ENCODE measurements around the gene CD86.
"Not testable (repeated sequence)": the region's sequence is repeated elsewhere in the genome, so short reads cannot be mapped to it uniquely, and the experiment has no call there.

Gene CD86

GRCh38 chr3:122032531-122032930 is 22.6 kb upstream of the CD86 start:
- H3K27me3 Mint-ChIP-seq = peaks cover 14% of the 10 kb centered on the region
- H3K4me3 Mint-ChIP-seq = no peak overlapping the region
- no peaks in the 10 kb centered on the region for H3K4me1 Mint-ChIP-seq
- no peak overlapping the region for H3K27ac Mint-ChIP-seq
- peaks cover 10% of the 10 kb centered on the region for H3K9me3 Mint-ChIP-seq
- peaks cover 3% of the 10 kb centered on the region for H3K36me3 Mint-ChIP-seq

GRCh38 chr3:122033023-122033422 is 22.1 kb upstream of the CD86 start:
- Mint-ChIP-seq H3K27me3 (peaks cover 16% of the 10 kb centered on the region), H3K36me3 (peaks cover 5% of the 10 kb centered on the region), H3K4me1 (no peaks in the 10 kb centered on the region), H3K9me3 (peaks cover 14% of the 10 kb centered on the region), H3K4me3 (no peak overlapping the region), H3K27ac (no peak overlapping the region)

GRCh38 chr3:122047296-122047695 is 7.9 kb upstream of the CD86 start:
- H3K27me3 Mint-ChIP-seq, H3K4me3 Mint-ChIP-seq, H3K27ac Mint-ChIP-seq: not testable (repeated sequence)

GRCh38 chr3:122047773-122048172 is 7.4 kb upstream of the CD86 start:
- H3K4me1 Mint-ChIP-seq, H3K27ac Mint-ChIP-seq, H3K36me3 Mint-ChIP-seq, H3K27me3 Mint-ChIP-seq, H3K4me3 Mint-ChIP-seq: not testable (repeated sequence)
- peaks cover 12% of the 10 kb centered on the region for H3K9me3 Mint-ChIP-seq

More at GRCh38 chr3:122047296-122047695, 7.9 kb upstream of the CD86 start:
- peaks cover 12% of the 10 kb centered on the region for H3K9me3 Mint-ChIP-seq
- not testable (repeated sequence) for H3K36me3 Mint-ChIP-seq, H3K4me1 Mint-ChIP-seq

GRCh38 chr3:122052968-122053367 is 2.2 kb upstream of the CD86 start:
- Mint-ChIP-seq H3K36me3 (no peaks in the 10 kb centered on the region), H3K27me3 (peaks cover 20% of the 10 kb centered on the region), H3K27ac (no peak overlapping the region), H3K9me3 (peaks cover 10% of the 10 kb centered on the region), H3K4me3 (no peak overlapping the region), H3K4me1 (no peaks in the 10 kb centered on the region)

- Mint-ChIP-seq H3K36me3 (no peaks in the 10 kb centered on the region), H3K27me3 (peaks cover 13% of the 10 kb centered on the region), H3K4me3 (no peak overlapping the region), H3K4me1 (no peaks in the 10 kb centered on the region), H3K27ac (no peak overlapping the region), H3K9me3 (no peaks in the 10 kb centered on the region)
These were observed 2.5 kb downstream of the CD86 start for GRCh38 chr3:122057671-122058070.

- H3K27me3 Mint-ChIP-seq = peaks cover 10% of the 10 kb centered on the region
- H3K4me1 Mint-ChIP-seq = no peaks in the 10 kb centered on the region
- no peaks in the 10 kb centered on the region for H3K9me3 Mint-ChIP-seq
- no peak overlapping the region for H3K27ac Mint-ChIP-seq
- no peaks in the 10 kb centered on the region for H3K36me3 Mint-ChIP-seq
- H3K4me3 Mint-ChIP-seq = no peak overlapping the region
These were observed 3.1 kb downstream of the CD86 start for GRCh38 chr3:122058294-122058693.

- H3K27ac Mint-ChIP-seq = no peak overlapping the region
- no peak overlapping the region for H3K4me3 Mint-ChIP-seq
- H3K36me3 Mint-ChIP-seq = no peaks in the 10 kb centered on the region
- no peaks in the 10 kb centered on the region for H3K4me1 Mint-ChIP-seq
- H3K9me3 Mint-ChIP-seq = no peaks in the 10 kb centered on the region
- H3K27me3 Mint-ChIP-seq = peaks cover 8% of the 10 kb centered on the region
These were observed 5.0 kb downstream of the CD86 start for GRCh38 chr3:122060040-122060698.

GRCh38 chr3:122063908-122064307 is 8.7 kb downstream of the CD86 start:
- Mint-ChIP-seq H3K27me3 (peaks cover 3% of the 10 kb centered on the region), H3K4me3 (no peak overlapping the region), H3K9me3 (no peaks in the 10 kb centered on the region), H3K4me1 (no peaks in the 10 kb centered on the region), H3K27ac (no peak overlapping the region), H3K36me3 (no peaks in the 10 kb centered on the region)

- Mint-ChIP-seq H3K27ac (no peak overlapping the region), H3K4me1 (no peaks in the 10 kb centered on the region), H3K9me3 (no peaks in the 10 kb centered on the region), H3K27me3 (peaks cover 3% of the 10 kb centered on the region), H3K4me3 (no peak overlapping the region), H3K36me3 (no peaks in the 10 kb centered on the region)
These were observed 9.2 kb downstream of the CD86 start for GRCh38 chr3:122064326-122064725.

GRCh38 chr3:122066331-122067213 is 11.4 kb downstream of the CD86 start:
- no peak overlapping the region for H3K4me3 Mint-ChIP-seq
- H3K27me3 Mint-ChIP-seq = peaks cover 3% of the 10 kb centered on the region
- no peaks in the 10 kb centered on the region for H3K36me3 Mint-ChIP-seq
- no peaks in the 10 kb centered on the region for H3K9me3 Mint-ChIP-seq
- H3K27ac Mint-ChIP-seq = no peak overlapping the region
- H3K4me1 Mint-ChIP-seq = no peaks in the 10 kb centered on the region

GRCh38 chr3:122067214-122067550 is 12.0 kb downstream of the CD86 start:
- Mint-ChIP-seq H3K4me1 (no peaks in the 10 kb centered on the region), H3K9me3 (no peaks in the 10 kb centered on the region), H3K4me3 (no peak overlapping the region), H3K27ac (no peak overlapping the region), H3K36me3 (no peaks in the 10 kb centered on the region), H3K27me3 (peaks cover 3% of the 10 kb centered on the region)

GRCh38 chr3:122067588-122068240 is 12.6 kb downstream of the CD86 start:
- Mint-ChIP-seq H3K4me1 (no peaks in the 10 kb centered on the region), H3K36me3 (no peaks in the 10 kb centered on the region), H3K27me3 (peaks cover 3% of the 10 kb centered on the region), H3K9me3 (no peaks in the 10 kb centered on the region), H3K4me3 (no peak overlapping the region), H3K27ac (no peak overlapping the region)

- no peaks in the 10 kb centered on the region for H3K9me3 Mint-ChIP-seq
- no peaks in the 10 kb centered on the region for H3K36me3 Mint-ChIP-seq
- peaks cover 14% of the 10 kb centered on the region for H3K27me3 Mint-ChIP-seq
- no peak overlapping the region for H3K4me3 Mint-ChIP-seq
- H3K4me1 Mint-ChIP-seq = no peaks in the 10 kb centered on the region
- H3K27ac Mint-ChIP-seq = no peak overlapping the region
These were observed 19.6 kb downstream of the CD86 start for GRCh38 chr3:122074621-122075265.

GRCh38 chr3:122076491-122077292 is 21.5 kb downstream of the CD86 start:
- Mint-ChIP-seq H3K4me1 (no peaks in the 10 kb centered on the region), H3K27me3 (peaks cover 17% of the 10 kb centered on the region), H3K9me3 (no peaks in the 10 kb centered on the region), H3K36me3 (no peaks in the 10 kb centered on the region), H3K4me3 (no peak overlapping the region), H3K27ac (no peak overlapping the region)
